Smooth muscle cell (in vitro differentiated cells): Measurements from ENCODE around the gene TLE1. TPM values are rescaled to one million over a fixed set of nuclear protein-coding genes. Genes with fewer than 3 reads are reported as not detected.

ENCODE experiments used
- DNase-seq: peaks from one replicate; lab custom pipeline; 2025; ENCODE audit not compliant: unreplicated experiment; lab: John Stamatoyannopoulos, UW
- H2AFZ ChIP-seq: fragments of 200-600 bp; sonication (generic); 2 replicates; pipeline ENCODE4 v1.6.0; 2016; ENCODE audit warnings: antibody characterized with exemption, low read depth, mild to moderate bottlenecking
- H3F3A ChIP-seq: fragments of 200-600 bp; sonication (generic); 2 replicates; pipeline ENCODE4 v1.6.0; 2017; ENCODE audit warnings: antibody characterized with exemption, low read depth
- H3K27ac ChIP-seq: fragments of 200-600 bp; sonication (generic); 2 replicates; pipeline ENCODE4 v1.5.1; 2016; ENCODE audit warnings: low read depth, mild to moderate bottlenecking
- H3K27me3 ChIP-seq: fragments of 200-600 bp; sonication (generic); 2 replicates; pipeline ENCODE4 v1.6.1; 2016; ENCODE audit warnings: low read depth, mild to moderate bottlenecking
- H3K36me3 ChIP-seq: fragments of 200-600 bp; sonication (generic); 2 replicates; pipeline ENCODE4 v1.5.1; 2016; ENCODE audit warnings: low read depth
- H3K4me1 ChIP-seq: fragments of 200-600 bp; sonication (generic); 2 replicates; pipeline ENCODE4 v1.5.1; 2016; ENCODE audit warnings: low read depth
- H3K4me2 ChIP-seq: fragments of 200-600 bp; sonication (generic); 2 replicates; pipeline ENCODE4 v1.6.0; 2016; ENCODE audit warnings: mild to moderate bottlenecking
- H3K4me3 ChIP-seq: fragments of 200-600 bp; sonication (generic); 2 replicates; pipeline ENCODE4 v1.5.1; 2016; ENCODE audit warnings: mild to moderate bottlenecking
- H3K79me2 ChIP-seq: fragments of 200-600 bp; sonication (generic); 2 replicates; pipeline ENCODE4 v1.6.0; 2016; ENCODE audit warnings: low read depth, mild to moderate bottlenecking
- H3K9ac ChIP-seq: fragments of 200-600 bp; sonication (generic); 2 replicates; pipeline ENCODE4 v1.6.0; 2016; ENCODE audit warnings: low read depth
- H3K9me3 ChIP-seq: fragments of 200-600 bp; sonication (generic); replicated peaks from 2 replicates; pipeline ENCODE4 v1.5.1; 2016; ENCODE audit warnings: low read depth
- H4K20me1 ChIP-seq: fragments of 200-600 bp; sonication (generic); 2 replicates; pipeline ENCODE4 v1.6.0; 2016; ENCODE audit warnings: low read depth
- WGBS: methylation state at CpG from one replicate; pipeline ENCODE4 v1.1.7; 2016; ENCODE audit warnings: low lambda C conversion rate; 5-methylcytosine and 5-hydroxymethylcytosine counted together
- polyA plus RNA-seq: library from polyadenylated mRNA; unstranded; fragments of >200 nt; fragmentation: Nextera tagmentation; extraction: Ambion mirVana; gene quantifications from 2 replicates; pipeline ENCODE4 v1.2.1, GENCODE V29; 2016
- total RNA-seq: library from RNA; depleted of rRNA; stranded (reverse); fragments of >200 nt; gene quantifications from 2 replicates; pipeline ENCODE4 v1.2.3, GENCODE V29; 2014
- TF ChIP-seq, protein P1 (sequence below): fragments of 200-600 bp; sonication (generic); IDR thresholded peaks from 2 replicates; pipeline ENCODE4 v1.5.1; 2017; ENCODE audit warnings: borderline replicate concordance, mild to moderate bottlenecking, antibody characterized with exemption; ENCODE audit not compliant: insufficient read depth, poor library complexity, severe bottlenecking

The TLE1 gene
- total and polyA plus RNA-seq, 2 experiments from 2014 or later = 32.5 to 35.2 TPM

DNA sequence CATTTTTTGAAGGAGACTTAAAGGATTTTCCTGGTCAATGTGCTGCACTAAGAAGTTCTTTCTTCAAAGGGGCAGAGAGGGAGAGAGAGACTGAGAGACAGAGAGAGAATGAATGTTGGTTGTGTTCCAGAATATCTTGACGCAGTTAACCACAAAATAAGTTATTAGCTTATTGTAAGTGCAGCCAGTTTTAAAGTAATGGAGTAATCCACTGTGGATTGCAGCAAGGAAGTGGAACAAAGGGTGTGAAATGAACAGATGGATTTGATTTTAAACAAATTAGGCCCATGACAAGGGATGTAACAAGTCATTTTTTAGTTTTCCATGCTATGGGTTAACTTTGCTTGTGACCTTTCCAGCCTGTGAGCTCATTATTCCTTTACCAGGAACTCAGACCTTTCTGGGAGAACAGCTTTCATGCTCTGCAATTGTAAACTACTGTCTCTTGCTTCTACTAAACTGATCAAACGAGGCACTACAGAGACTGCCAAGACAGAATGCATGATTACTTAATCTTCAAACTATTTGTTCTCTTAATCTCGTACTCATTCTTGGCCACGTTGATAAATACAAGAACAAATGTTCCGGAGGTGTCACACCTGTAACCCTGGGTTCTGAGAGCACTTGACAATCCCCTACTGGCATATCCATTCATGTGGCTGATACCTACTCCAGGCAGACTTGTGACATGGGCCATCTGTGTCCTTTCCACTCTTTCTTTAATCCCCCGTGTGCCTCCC is 131.1 kb downstream of the TLE1 start:
- Histone ChIP-seq H3K36me3 (no peaks in the 10 kb centered on the region), H3K4me1 (peaks cover 29% of the 10 kb centered on the region), H3K4me2 (peak overlapping the region; percentile 51)

DNA sequence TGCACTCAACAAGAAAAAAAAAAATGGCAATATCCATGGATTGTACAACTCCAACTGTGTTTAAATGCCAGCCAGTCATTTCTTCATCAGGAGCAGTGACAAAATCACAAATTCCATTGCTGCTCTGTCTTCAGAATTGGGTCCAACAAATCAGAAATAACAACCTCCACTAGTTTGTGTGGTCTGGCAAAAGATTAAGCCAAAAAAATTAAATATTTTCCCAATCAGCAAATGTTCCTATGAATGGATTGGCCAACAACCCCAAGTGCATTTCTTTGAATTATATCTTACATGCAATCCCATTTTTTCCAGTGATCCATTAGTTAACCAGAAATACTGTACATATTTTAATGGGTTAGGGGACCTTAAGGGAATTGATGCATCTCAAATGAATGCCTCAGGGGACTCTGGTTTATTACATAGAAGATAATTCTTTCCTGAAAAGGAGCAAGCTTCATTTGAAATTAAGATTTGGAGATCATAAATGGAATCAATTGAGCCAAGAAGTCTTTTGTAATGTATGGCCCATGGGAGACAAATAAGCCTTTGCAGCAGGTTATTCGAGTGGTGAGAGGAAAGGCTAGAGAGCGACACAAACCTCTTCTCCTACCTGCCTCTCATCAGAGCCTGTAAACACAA is 131.8 kb downstream of the TLE1 start:
- Histone ChIP-seq H3K9me3 (no peaks in the 10 kb centered on the region), H3K27me3 (no peaks in the 10 kb centered on the region), H4K20me1 (no peaks in the 10 kb centered on the region), H3K4me2 (peak overlapping the region; percentile 1), H3K9ac (no peak overlapping the region), H3K27ac (peak overlapping the region; percentile 4), H3F3A (peaks cover 16% of the 10 kb centered on the region), H3K4me1 (peaks cover 28% of the 10 kb centered on the region), H3K79me2 (no peaks in the 10 kb centered on the region), H2AFZ (peak overlapping the region; percentile 40), H3K4me3 (no peak overlapping the region), H3K36me3 (no peaks in the 10 kb centered on the region)
- TF ChIP-seq, protein P1, sequence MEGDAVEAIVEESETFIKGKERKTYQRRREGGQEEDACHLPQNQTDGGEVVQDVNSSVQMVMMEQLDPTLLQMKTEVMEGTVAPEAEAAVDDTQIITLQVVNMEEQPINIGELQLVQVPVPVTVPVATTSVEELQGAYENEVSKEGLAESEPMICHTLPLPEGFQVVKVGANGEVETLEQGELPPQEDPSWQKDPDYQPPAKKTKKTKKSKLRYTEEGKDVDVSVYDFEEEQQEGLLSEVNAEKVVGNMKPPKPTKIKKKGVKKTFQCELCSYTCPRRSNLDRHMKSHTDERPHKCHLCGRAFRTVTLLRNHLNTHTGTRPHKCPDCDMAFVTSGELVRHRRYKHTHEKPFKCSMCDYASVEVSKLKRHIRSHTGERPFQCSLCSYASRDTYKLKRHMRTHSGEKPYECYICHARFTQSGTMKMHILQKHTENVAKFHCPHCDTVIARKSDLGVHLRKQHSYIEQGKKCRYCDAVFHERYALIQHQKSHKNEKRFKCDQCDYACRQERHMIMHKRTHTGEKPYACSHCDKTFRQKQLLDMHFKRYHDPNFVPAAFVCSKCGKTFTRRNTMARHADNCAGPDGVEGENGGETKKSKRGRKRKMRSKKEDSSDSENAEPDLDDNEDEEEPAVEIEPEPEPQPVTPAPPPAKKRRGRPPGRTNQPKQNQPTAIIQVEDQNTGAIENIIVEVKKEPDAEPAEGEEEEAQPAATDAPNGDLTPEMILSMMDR = no peak
- WGBS = 75% methylated on average over 2 of the region's 2 CpGs
- DNase-seq = no peak

More for the DNA sequence above, 131.1 kb downstream of the TLE1 start:
- Histone ChIP-seq H3K27ac (peak overlapping the region; percentile 84), H3K9me3 (no peaks in the 10 kb centered on the region), H2AFZ (peak overlapping the region; percentile 40), H3K79me2 (no peaks in the 10 kb centered on the region), H3K27me3 (no peaks in the 10 kb centered on the region), H4K20me1 (no peaks in the 10 kb centered on the region), H3K9ac (no peak overlapping the region), H3K4me3 (no peak overlapping the region), H3F3A (peaks cover 16% of the 10 kb centered on the region)
- TF ChIP-seq, protein P1 = no peak
- DNase-seq = no peak
- 35% methylated on average over 6 of the region's 6 CpGs for WGBS

DNA sequence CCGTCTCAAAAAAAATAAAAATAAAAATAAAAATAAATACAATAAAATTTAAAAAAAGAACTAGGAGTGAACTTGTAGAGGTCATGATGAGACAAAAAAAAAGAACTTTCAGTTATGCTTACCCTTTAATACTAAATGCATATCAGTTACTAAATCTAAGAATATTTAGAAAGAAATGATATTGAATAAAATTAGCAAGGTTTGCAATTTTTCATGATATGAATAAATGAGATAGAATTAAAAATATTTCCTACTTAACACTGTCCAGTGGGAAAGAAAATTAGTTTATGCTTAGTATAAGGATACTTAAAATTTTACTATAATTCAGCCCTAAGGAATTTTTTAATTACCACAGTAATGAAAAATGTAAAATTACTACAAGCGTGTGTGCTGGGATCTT is 132.4 kb downstream of the TLE1 start:
- no peak for DNase-seq
- no peaks in the 10 kb centered on the region for H3K36me3 ChIP-seq
- no peak overlapping the region for H2AFZ ChIP-seq
- peaks cover 22% of the 10 kb centered on the region for H3K4me1 ChIP-seq
- H3K27ac ChIP-seq = no peak overlapping the region
- H3K9ac ChIP-seq = no peak overlapping the region
- TF ChIP-seq, protein P1 = no peak
- H3K9me3 ChIP-seq = no peaks in the 10 kb centered on the region
- H3K79me2 ChIP-seq = no peaks in the 10 kb centered on the region
- H3K4me3 ChIP-seq = no peak overlapping the region
- 100% methylated on average over 2 of the region's 2 CpGs for WGBS
- no peak overlapping the region for H3K4me2 ChIP-seq
- peaks cover 16% of the 10 kb centered on the region for H3F3A ChIP-seq
- H4K20me1 ChIP-seq = no peaks in the 10 kb centered on the region
- no peaks in the 10 kb centered on the region for H3K27me3 ChIP-seq
